SK-N-SH treated with all-trans-retinoic acid at 6 μM for 48 hours (cell line): ENCODE data around the gene FARS2.

Source experiments
- ATAC-seq: fragments of 200-7000 bp; cut with Tn5 transposase; 3 replicates; pipeline ENCODE4 v1.9.1; 2020; ENCODE audit warnings: mild to moderate bottlenecking, moderate library complexity
- ARNTL ChIP-seq: fragments of 450-650 bp; formaldehyde crosslinking; IDR thresholded peaks from 2 replicates; pipeline ENCODE4 v1.5.0; 2020; ENCODE audit warnings: low read depth, mild to moderate bottlenecking, moderate library complexity, borderline replicate concordance
- BACH2 ChIP-seq: fragments of 250-450 bp; sonication (Bioruptor Pico); IDR thresholded peaks from 2 replicates; pipeline ENCODE4 v1.9.0; 2021; ENCODE audit warnings: mild to moderate bottlenecking, borderline replicate concordance
- CREB5 ChIP-seq: fragments of 250-450 bp; sonication (Bioruptor Pico); IDR thresholded peaks from 2 replicates; pipeline ENCODE4 v1.5.1; 2020; ENCODE audit warnings: low read depth, mild to moderate bottlenecking, moderate library complexity
- CSRNP3 ChIP-seq: fragments of 250-450 bp; sonication (Bioruptor Pico); IDR thresholded peaks from 2 replicates; pipeline ENCODE4 v1.5.1; 2021; ENCODE audit warnings: mild to moderate bottlenecking, moderate library complexity
- GLIS3 ChIP-seq: fragments of 250-450 bp; sonication (Bioruptor Pico); IDR thresholded peaks from 2 replicates; pipeline ENCODE4 v1.5.0; 2020; ENCODE audit warnings: mild to moderate bottlenecking, moderate library complexity
- ISL1 ChIP-seq: fragments of 250-450 bp; sonication (Bioruptor Pico); IDR thresholded peaks from 2 replicates; pipeline ENCODE4 v2.1.2; 2022; ENCODE audit warnings: mild to moderate bottlenecking, moderate library complexity
- OSR1 ChIP-seq: fragments of 250-450 bp; sonication (Bioruptor Pico); IDR thresholded peaks from 2 replicates; pipeline ENCODE4 v1.8.0; 2022; ENCODE audit warnings: moderate library complexity, mild to moderate bottlenecking, inconsistent platforms
- PATZ1 ChIP-seq: fragments of 250-450 bp; sonication (Bioruptor Pico); IDR thresholded peaks from 2 replicates; pipeline ENCODE4 v1.8.0; 2020; ENCODE audit warnings: mild to moderate bottlenecking, moderate library complexity, borderline replicate concordance
- POU6F1 ChIP-seq: fragments of 250-450 bp; sonication (Bioruptor Pico); IDR thresholded peaks from 2 replicates; pipeline ENCODE4 v1.8.0; 2021; ENCODE audit warnings: low read depth, mild to moderate bottlenecking, moderate library complexity, borderline replicate concordance
- RARB ChIP-seq: fragments of 250-450 bp; sonication (Bioruptor Pico); IDR thresholded peaks from 2 replicates; pipeline ENCODE4 v1.8.0; 2021; ENCODE audit warnings: mild to moderate bottlenecking, moderate library complexity
- SNAI2 ChIP-seq: fragments of 250-450 bp; sonication (Bioruptor Pico); IDR thresholded peaks from 2 replicates; pipeline ENCODE4 v1.5.0; 2020; ENCODE audit warnings: mild to moderate bottlenecking, moderate library complexity
- TCF4 ChIP-seq: fragments of 250-450 bp; sonication (Bioruptor Pico); IDR thresholded peaks from 2 replicates; pipeline ENCODE4 v1.8.0; 2021; ENCODE audit warnings: mild to moderate bottlenecking, moderate library complexity, borderline replicate concordance
- ZFP3 ChIP-seq: fragments of 250-450 bp; sonication (Bioruptor Pico); IDR thresholded peaks from 2 replicates; pipeline ENCODE4 v1.5.0; 2020; ENCODE audit warnings: mild to moderate bottlenecking, moderate library complexity
- ZFP30 ChIP-seq: fragments of 450-650 bp; formaldehyde crosslinking; IDR thresholded peaks from 2 replicates; pipeline ENCODE4 v1.5.0; 2022; ENCODE audit warnings: mild to moderate bottlenecking, moderate library complexity
- ZNF565 ChIP-seq: fragments of 450-650 bp; formaldehyde crosslinking; conservative IDR thresholded peaks from 2 replicates; pipeline ENCODE4 v1.5.0; 2020; ENCODE audit warnings: low read depth, mild to moderate bottlenecking, moderate library complexity
- ZNF70 ChIP-seq: fragments of 450-650 bp; formaldehyde crosslinking; IDR thresholded peaks from 2 replicates; pipeline ENCODE4 v1.5.0; 2020; ENCODE audit warnings: mild to moderate bottlenecking, moderate library complexity
- ZNF8 ChIP-seq: fragments of 450-650 bp; formaldehyde crosslinking; IDR thresholded peaks from 2 replicates; pipeline ENCODE4 v1.5.0; 2020; ENCODE audit warnings: mild to moderate bottlenecking, moderate library complexity
- TF ChIP-seq, protein P1 (sequence below): fragments of 250-450 bp; sonication (Bioruptor Pico); IDR thresholded peaks from 2 replicates; pipeline ENCODE4 v1.5.0; 2020; ENCODE audit warnings: mild to moderate bottlenecking, moderate library complexity

Gene FARS2

DNA sequence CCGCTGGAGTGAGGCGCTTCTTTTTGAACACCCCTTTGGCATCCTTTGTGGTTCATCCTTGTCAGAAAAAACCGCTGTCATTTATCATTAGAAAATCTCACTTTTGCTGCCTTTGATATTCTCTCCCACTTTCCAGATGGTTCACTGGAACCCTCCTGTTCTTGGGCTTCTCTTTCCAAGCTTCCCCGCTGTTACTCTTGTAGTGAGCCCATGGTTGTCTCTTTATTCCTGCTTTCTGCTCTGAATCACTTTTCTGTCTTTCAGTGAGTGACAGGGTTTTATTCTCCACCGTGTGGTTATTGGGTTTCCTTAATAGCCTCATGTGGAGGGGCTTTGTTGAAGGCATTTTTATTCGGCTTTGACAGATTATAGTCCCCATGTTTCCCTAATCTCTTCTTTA, 117.0 kb downstream of the FARS2 start:
- ATAC-seq = no peak
- TF ChIP-seq CREB5 (CRISPR knock-in tag) = no peak
- no peak for TF ChIP-seq BACH2 (CRISPR knock-in tag)
- no peak for TF ChIP-seq ZNF70 (CRISPR knock-in tag)
- no peak for TF ChIP-seq ARNTL
- no peak for TF ChIP-seq OSR1 (CRISPR knock-in tag)
- TF ChIP-seq ISL1 (CRISPR knock-in tag) = no peak
- no peak for TF ChIP-seq PATZ1 (CRISPR knock-in tag)
- TF ChIP-seq, protein P1, sequence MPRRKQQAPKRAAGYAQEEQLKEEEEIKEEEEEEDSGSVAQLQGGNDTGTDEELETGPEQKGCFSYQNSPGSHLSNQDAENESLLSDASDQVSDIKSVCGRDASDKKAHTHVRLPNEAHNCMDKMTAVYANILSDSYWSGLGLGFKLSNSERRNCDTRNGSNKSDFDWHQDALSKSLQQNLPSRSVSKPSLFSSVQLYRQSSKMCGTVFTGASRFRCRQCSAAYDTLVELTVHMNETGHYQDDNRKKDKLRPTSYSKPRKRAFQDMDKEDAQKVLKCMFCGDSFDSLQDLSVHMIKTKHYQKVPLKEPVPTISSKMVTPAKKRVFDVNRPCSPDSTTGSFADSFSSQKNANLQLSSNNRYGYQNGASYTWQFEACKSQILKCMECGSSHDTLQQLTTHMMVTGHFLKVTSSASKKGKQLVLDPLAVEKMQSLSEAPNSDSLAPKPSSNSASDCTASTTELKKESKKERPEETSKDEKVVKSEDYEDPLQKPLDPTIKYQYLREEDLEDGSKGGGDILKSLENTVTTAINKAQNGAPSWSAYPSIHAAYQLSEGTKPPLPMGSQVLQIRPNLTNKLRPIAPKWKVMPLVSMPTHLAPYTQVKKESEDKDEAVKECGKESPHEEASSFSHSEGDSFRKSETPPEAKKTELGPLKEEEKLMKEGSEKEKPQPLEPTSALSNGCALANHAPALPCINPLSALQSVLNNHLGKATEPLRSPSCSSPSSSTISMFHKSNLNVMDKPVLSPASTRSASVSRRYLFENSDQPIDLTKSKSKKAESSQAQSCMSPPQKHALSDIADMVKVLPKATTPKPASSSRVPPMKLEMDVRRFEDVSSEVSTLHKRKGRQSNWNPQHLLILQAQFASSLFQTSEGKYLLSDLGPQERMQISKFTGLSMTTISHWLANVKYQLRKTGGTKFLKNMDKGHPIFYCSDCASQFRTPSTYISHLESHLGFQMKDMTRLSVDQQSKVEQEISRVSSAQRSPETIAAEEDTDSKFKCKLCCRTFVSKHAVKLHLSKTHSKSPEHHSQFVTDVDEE (CRISPR knock-in tag) = no peak
- TF ChIP-seq ZNF565 (CRISPR knock-in tag) = no peak

- peak; percentile 54 for ATAC-seq
- TF ChIP-seq RARB = no peak
- TF ChIP-seq OSR1 (CRISPR knock-in tag) = no peak
- TF ChIP-seq CREB5 (CRISPR knock-in tag) = no peak
- TF ChIP-seq CSRNP3 (CRISPR knock-in tag) = no peak
Measured at GRCh38 chr6:5379647-5380242, 118.4 kb downstream of the FARS2 start.

DNA sequence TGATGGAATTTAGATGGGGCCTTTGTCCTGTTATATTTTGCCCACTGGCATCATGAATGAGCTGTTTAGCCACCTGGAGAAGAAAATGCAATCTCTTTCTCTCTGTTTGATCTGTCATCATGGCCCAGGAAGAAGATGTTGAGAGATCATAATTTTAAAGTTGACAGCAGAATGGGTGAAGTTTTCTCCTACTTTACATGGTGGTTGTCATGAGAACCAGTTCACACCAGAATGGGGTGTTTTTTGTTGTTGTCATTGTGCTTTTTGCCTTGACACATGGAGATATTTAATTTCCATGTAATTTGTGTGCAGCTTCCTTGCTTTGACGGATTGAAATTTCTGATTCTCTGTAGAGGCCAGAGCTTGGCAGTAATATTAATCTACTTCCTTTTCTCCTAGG, 122.5 kb downstream of the FARS2 start:
- TF ChIP-seq GLIS3 = no peak
- no peak for TF ChIP-seq SNAI2 (CRISPR knock-in tag)
- TF ChIP-seq TCF4 (CRISPR knock-in tag) = no peak
- ATAC-seq = no peak

DNA sequence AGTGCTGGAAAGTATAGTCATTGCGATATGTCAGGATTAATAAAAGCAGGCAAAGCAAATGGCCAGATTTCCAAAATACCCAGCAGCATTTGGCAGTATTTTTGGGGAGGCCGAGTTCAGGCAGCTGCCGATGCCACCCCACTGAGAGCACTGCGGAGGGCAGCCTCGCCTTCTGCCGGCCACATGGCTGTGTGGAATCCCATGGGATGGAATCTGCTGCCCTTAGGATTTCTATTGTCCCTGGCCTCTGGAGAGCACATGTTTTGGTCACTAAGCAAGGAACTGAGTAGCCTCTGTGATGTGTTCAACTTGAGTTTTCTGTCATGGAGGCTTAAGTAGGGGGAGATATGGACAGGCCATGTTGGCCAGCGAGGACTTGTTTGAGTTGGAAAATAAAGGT, 123.0 kb downstream of the FARS2 start:
- ATAC-seq = no peak
- TF ChIP-seq, protein P1 (CRISPR knock-in tag) = no peak
- no peak for TF ChIP-seq ZFP30
- TF ChIP-seq PATZ1 (CRISPR knock-in tag) = no peak
- TF ChIP-seq SNAI2 (CRISPR knock-in tag) = no peak
- no peak for TF ChIP-seq GLIS3
- no peak for TF ChIP-seq OSR1 (CRISPR knock-in tag)
- no peak for TF ChIP-seq POU6F1 (CRISPR knock-in tag)
- no peak for TF ChIP-seq CREB5 (CRISPR knock-in tag)
- no peak for TF ChIP-seq ZFP3
- no peak for TF ChIP-seq ZNF8 (CRISPR knock-in tag)
- no peak for TF ChIP-seq ZNF565 (CRISPR knock-in tag)
